SK-N-MC (cell line): Measurements from ENCODE around the gene GRK6.

Experiments
- EZH2 ChIP-seq: fragments of 200-600 bp; sonication (generic); IDR thresholded peaks from one replicate; pipeline ENCODE4 v1.6.1; 2017; ENCODE audit warnings: antibody characterized with exemption
- FOXP2 ChIP-seq: optimal IDR thresholded peaks from 2 replicates; pipeline ENCODE3; 2011; ENCODE audit warnings: mild to moderate bottlenecking, moderate library complexity; ENCODE audit not compliant: insufficient read depth; ENCODE audit errors: extremely low read length, control extremely low read depth
- POLR2AphosphoS5 ChIP-seq: IDR thresholded peaks from 2 replicates; pipeline ENCODE4 v1.6.1; 2012; ENCODE audit warnings: mild to moderate bottlenecking, low read depth, low read length, borderline replicate concordance

- no peak for TF ChIP-seq POLR2AphosphoS5
- TF ChIP-seq EZH2 = no peak
- TF ChIP-seq FOXP2 = no peak
Measured at GRCh38 chr5:177393206-177393765, 33.2 kb upstream of the GRK6 start.
